Stimulated activated naive CD8-positive, alpha-beta T cell treated with anti-CD3 and anti-CD28 coated beads, Interleukin-15, Interleukin-2, amounts not matched to agents 100 U/mL and 50 U/mL, for 24 hours (primary cell): ENCODE data around the gene GFI1B.
"Not testable (repeated sequence)": the region's sequence is repeated elsewhere in the genome, so short reads cannot be mapped to it uniquely, and the experiment has no call there.

Source experiments
- ATAC-seq: fragments of 150-1000 bp; cut with Tn5 transposase; one replicate; pipeline ENCODE4 v1.10.0; 2021
- DNase-seq: peaks from one replicate; pipeline ENCODE4 v3.0.0; 2021

GFI1B gene

DNA sequence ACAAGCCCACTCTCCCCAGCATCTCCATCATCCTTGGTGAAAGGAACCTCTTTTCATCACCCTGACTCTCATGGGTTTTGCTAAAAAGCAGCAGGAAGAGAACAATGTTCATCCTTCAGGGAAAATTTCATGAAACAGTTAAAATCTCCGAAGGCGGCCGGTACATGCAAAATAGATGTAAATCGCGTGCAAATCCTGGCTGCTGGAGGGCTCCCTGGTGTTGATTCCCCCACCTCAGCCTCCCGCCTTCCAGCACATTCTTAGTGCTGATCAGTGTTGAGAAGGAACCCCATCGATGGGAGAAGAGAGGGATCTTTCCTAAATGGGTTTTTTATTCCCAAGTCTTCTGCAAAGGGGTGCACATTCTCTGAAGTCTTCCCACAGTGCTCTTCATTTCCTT is 8.7 kb upstream of the GFI1B start:
- DNase-seq: no peak
- no peak for ATAC-seq

GRCh38 chr9:132970324-132971062 is 8.0 kb upstream of the GFI1B start:
- ATAC-seq (no peak), DNase-seq (no peak)

GRCh38 chr9:132973166-132973565 is 5.3 kb upstream of the GFI1B start:
- no peak for DNase-seq
- no peak for ATAC-seq

DNA sequence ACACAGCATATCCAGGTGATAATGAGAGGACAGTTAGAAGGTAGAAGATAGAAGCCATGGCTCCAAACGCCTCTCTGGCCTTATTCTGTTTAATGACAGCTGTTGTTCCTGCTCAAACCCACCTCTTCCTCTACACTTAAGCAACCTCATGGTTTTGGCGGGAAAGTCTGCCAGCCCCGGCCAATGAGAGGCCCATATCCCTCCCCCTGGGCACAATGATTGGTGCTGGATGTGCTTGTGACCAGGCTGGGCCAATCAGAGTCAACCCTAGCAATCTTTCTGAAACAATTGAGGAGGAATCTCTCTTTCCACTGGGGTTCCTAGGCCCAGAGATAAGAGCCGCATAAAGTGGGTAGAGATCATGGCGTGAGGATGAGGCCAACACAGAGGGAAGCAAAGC is 4.8 kb upstream of the GFI1B start:
- no peak for ATAC-seq
- DNase-seq: no peak

DNA sequence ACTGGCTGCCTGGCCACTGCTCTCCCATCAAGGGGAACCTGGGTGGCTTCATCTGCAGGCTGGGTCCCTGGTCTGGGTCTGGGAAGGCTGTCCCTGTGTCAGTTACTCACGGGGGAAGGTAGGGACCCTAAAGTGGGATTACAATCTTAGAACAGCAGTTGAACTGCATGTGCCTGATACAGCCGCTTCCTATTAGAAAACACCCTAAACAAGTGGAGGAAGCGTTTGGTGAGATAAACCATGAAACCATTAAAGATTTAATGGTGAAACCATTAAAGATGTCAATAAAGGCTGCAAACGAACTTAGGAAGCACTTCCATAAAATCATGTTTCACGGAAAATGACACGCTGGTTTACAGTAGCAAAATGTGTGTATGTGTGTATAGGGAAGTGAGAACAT is 2.5 kb upstream of the GFI1B start:
- DNase-seq (no peak), ATAC-seq (no peak)

GRCh38 chr9:132976571-132976970 is 1.9 kb upstream of the GFI1B start:
- ATAC-seq: no peak

DNA sequence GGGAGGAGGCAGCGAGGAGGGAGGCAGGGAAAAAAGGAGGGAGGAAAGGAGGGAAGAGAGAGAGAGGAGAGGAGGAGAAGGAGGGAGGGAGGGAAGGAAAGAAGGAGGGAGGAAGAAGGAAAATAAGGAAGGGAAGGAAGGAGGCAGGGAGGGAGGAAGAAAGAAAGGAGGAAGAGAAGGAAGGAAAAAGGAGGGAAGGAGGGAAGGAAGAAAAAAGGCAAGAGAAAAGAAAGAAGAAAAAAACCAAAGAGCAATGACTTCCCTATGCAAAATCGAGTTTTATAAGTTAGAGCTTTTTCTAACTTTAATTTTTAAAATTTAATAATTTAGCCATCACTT is 413 bp upstream of the GFI1B start:
- no peak for DNase-seq
- no peak for ATAC-seq

More at GRCh38 chr9:132976571-132976970, 1.9 kb upstream of the GFI1B start:
- DNase-seq: no peak

- no peak for DNase-seq
- ATAC-seq: no peak
These were observed 1.7 kb downstream of the GFI1B start for GRCh38 chr9:132980157-132980556.

- no peak for DNase-seq
- ATAC-seq: no peak
These were observed 4.0 kb downstream of the GFI1B start for GRCh38 chr9:132982458-132982857.

GRCh38 chr9:132983491-132984201 is 5.2 kb downstream of the GFI1B start:
- no peak for ATAC-seq

DNA sequence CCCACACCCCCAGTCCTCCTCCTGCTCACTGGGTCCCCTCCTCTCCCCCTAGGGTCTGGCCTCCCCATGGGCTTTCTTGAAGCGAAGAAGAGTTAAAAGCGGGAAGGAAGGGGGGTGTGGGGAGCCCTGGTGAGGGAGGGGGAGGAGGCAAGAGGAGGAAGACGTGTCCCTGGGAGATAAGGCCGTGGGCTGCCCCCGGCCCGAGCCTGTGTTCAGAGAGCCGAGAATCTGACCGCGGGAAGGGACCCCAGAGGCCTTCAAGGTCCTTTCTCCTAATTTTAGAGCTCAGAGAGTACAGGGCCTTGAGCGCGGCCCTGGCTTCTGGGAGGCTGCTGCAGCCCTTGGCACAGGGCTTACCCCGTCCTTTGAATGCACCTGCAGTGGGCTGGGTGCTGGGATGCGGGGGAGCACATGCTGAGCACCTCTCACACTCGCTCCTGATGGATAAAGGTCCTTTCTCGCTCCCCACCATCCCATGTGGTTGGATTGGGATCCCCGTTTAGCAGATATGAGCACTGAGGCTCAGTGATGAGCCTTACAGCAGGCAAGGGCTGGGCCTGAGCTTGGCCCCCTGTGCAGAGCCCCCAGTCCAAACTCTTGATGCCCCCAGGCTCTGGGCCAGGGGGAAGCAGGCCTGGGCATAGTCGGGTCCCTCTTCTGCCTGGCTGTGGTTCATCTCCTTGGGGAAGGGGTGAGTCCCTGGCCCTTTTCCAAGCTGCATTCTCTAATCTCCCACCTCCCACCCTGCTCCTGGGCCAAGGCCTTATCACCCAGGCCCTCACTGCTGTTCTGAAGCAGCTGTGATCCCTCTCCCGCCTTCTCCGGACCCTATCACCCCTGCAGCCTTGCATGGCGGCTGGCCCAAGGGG is 5.9 kb downstream of the GFI1B start:
- ATAC-seq (no peak), DNase-seq (no peak)

More at GRCh38 chr9:132983491-132984201, 5.2 kb downstream of the GFI1B start:
- DNase-seq: no peak

- DNase-seq (no peak), ATAC-seq (no peak)
These were observed 6.5 kb downstream of the GFI1B start for GRCh38 chr9:132985071-132985350.

- ATAC-seq (no peak), DNase-seq (no peak)
These were observed 7.0 kb downstream of the GFI1B start for GRCh38 chr9:132985489-132985888.

GRCh38 chr9:132986114-132986513 is 7.6 kb downstream of the GFI1B start:
- no peak for ATAC-seq
- no peak for DNase-seq

DNA sequence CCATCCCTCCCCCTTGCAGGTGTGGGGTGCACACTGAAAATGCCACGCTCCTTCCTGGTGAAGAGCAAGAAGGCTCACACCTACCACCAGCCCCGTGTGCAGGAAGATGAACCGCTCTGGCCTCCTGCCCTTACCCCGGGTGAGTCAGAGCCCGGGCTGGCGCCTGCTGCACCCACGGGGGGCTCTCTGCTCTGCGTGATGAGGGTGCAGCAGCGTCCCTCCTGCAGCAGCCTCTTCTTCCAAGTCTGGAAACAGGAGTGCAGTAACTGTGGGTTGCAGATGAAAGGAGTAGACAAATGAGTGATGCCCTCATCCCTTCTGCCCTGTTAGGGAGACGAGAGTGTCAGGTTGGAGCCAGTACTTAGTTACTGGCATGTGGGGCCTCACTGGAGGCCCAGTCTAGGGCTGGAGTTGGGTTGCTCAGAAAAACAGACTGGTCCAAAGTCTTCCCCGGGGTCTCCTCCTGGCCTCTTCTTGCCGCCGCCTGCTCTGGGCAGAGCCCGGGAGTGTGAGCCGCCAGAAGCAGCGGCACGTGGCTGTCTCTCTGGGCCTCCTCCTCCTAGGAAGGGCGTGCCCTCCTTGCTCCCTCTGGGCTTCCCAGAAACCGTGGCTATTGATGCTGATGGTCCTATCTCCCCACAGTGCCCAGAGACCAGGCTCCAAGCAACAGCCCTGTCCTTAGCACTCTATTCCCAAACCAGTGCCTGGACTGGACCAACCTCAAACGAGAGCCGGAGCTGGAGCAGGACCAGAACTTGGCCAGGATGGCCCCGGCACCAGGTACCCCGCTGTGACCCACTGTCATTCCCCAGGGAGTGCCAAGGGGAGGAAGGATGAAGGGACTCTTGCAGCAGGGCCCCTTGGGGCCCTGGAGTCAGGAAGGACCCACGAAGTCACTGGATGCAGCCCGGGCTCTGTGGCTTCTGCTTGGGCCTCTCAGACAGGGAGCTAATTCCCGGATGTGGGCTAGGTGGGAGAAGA is 8.4 kb downstream of the GFI1B start:
- ATAC-seq (peak; percentile 36), DNase-seq (no peak)

- ATAC-seq: no peak
- DNase-seq: no peak
These were observed 9.9 kb downstream of the GFI1B start for GRCh38 chr9:132988244-132989013.

GRCh38 chr9:132989014-132989310 is 10.5 kb downstream of the GFI1B start:
- DNase-seq: no peak
- no peak for ATAC-seq

DNA sequence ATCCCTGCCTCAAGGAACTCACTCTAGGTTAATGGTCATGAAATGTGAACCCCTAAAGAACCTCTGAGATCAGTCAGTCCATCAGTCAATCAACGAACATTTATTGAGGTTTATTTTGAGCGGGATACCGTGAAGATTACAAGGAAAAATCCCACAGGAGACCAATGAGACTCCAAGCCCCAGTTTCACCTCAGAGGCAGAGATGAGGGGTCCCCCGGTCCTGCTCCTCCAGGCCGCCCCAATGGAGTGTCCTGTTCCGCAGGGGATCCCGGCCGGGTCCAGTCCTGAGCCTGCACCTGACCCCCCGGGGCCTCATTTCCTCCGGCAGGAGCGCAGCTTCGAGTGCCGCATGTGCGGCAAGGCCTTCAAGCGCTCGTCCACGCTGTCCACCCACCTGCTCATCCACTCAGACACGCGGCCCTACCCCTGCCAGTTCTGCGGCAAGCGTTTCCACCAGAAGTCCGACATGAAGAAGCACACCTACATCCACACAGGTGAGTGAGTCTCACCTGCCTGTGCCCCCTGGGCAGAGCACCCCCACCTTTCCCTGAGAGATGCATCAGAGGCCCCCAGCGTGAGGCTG is 11.0 kb downstream of the GFI1B start:
- DNase-seq (no peak), ATAC-seq (no peak)

- not testable (repeated sequence) for ATAC-seq, DNase-seq
These were observed 11.6 kb downstream of the GFI1B start for GRCh38 chr9:132989998-132990557.

DNA sequence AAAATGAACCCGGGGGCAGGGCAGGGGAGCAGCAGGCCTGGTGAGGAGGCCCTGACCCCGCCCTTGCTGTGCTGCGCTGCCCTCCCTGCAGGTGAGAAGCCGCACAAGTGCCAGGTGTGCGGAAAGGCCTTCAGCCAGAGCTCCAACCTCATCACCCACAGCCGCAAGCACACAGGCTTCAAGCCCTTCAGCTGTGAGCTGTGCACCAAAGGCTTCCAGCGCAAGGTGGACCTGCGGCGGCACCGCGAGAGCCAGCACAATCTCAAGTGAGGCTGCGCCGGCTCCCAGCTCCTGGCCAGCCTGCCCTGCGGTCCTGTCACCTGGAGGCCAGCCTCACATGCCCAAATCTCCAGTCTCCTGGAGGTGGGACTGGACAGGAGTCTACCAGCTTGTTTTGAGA is 12.3 kb downstream of the GFI1B start:
- DNase-seq (no peak), ATAC-seq (no peak)
